HEK293T (cell line): ENCODE results near the gene TLE5.
A peak's percentile ranks its signal among the peaks of the same experiment; 100 is the strongest.

Experiments
- CTCF ChIA-PET: fragments of 350-600 bp; formaldehyde crosslinking; extraction: SDS; loops from one replicate; lab custom pipeline; 2021; ENCODE audit warnings: antibody characterized with exemption, inconsistent platforms; lab: Yijun Ruan, JAX
- POLR2A ChIA-PET: fragments of 350-600 bp; formaldehyde crosslinking; extraction: SDS; loops from one replicate; lab custom pipeline; 2020; ENCODE audit warnings: antibody characterized with exemption, inconsistent platforms; lab: Yijun Ruan, JAX
- DNase-seq: peaks from one replicate; pipeline ENCODE4 v3.0.0; 2012; ENCODE audit warnings: mixed read lengths; ENCODE audit errors: extremely low spot score
- ARNT ChIP-seq: fragments of 450-650 bp; IDR thresholded peaks from 2 replicates; pipeline ENCODE4 v1.6.1; 2017; ENCODE audit warnings: mild to moderate bottlenecking
- BHLHE40 ChIP-seq: fragments of 450-650 bp; IDR thresholded peaks from 2 replicates; pipeline ENCODE4 v1.6.1; 2016; ENCODE audit warnings: mild to moderate bottlenecking, moderate library complexity, borderline replicate concordance
- CTBP1 ChIP-seq: fragments of 450-650 bp; IDR thresholded peaks from 2 replicates; pipeline ENCODE4 v1.6.1; 2016; ENCODE audit warnings: borderline replicate concordance
- ELF4 ChIP-seq: fragments of 450-650 bp; IDR thresholded peaks from 2 replicates; pipeline ENCODE4 v1.6.1; 2017; ENCODE audit warnings: antibody characterized with exemption
- FOXA1 ChIP-seq: fragments of 450-650 bp; IDR thresholded peaks from 2 replicates; pipeline ENCODE4 v1.6.1; 2016; ENCODE audit warnings: mild to moderate bottlenecking
- FOXK2 ChIP-seq: fragments of 450-650 bp; IDR thresholded peaks from 2 replicates; pipeline ENCODE4 v1.6.1; 2016; ENCODE audit warnings: mild to moderate bottlenecking
- FOXM1 ChIP-seq: fragments of 450-650 bp; IDR thresholded peaks from 2 replicates; pipeline ENCODE4 v1.6.1; 2017; ENCODE audit warnings: mild to moderate bottlenecking, borderline replicate concordance
- HDGF ChIP-seq: fragments of 450-650 bp; IDR thresholded peaks from 2 replicates; pipeline ENCODE4 v1.6.1; 2017; ENCODE audit warnings: antibody characterized with exemption, borderline replicate concordance
- L3MBTL2 ChIP-seq: fragments of 450-650 bp; conservative IDR thresholded peaks from 2 replicates; pipeline ENCODE4 v1.6.1; 2016; ENCODE audit warnings: mild to moderate bottlenecking
- LEF1 ChIP-seq: fragments of 450-650 bp; IDR thresholded peaks from 2 replicates; pipeline ENCODE4 v1.6.1; 2017; ENCODE audit warnings: mild to moderate bottlenecking, borderline replicate concordance
- NFRKB ChIP-seq: fragments of 450-650 bp; IDR thresholded peaks from 2 replicates; pipeline ENCODE4 v1.6.1; 2016; ENCODE audit warnings: mild to moderate bottlenecking, moderate library complexity
- PKNOX1 ChIP-seq: fragments of 450-650 bp; IDR thresholded peaks from 2 replicates; pipeline ENCODE4 v1.6.1; 2016
- SP1 ChIP-seq: fragments of 450-650 bp; IDR thresholded peaks from 2 replicates; pipeline ENCODE4 v1.6.1; 2017
- SUZ12 ChIP-seq: fragments of 450-650 bp; IDR thresholded peaks from 2 replicates; pipeline ENCODE4 v1.6.1; 2016; ENCODE audit warnings: mild to moderate bottlenecking
- TARDBP ChIP-seq: fragments of 450-650 bp; IDR thresholded peaks from 2 replicates; pipeline ENCODE4 v1.6.1; 2016
- ZNF384 ChIP-seq: fragments of 450-650 bp; IDR thresholded peaks from 2 replicates; pipeline ENCODE4 v1.6.1; 2016

The TLE5 gene

DNA sequence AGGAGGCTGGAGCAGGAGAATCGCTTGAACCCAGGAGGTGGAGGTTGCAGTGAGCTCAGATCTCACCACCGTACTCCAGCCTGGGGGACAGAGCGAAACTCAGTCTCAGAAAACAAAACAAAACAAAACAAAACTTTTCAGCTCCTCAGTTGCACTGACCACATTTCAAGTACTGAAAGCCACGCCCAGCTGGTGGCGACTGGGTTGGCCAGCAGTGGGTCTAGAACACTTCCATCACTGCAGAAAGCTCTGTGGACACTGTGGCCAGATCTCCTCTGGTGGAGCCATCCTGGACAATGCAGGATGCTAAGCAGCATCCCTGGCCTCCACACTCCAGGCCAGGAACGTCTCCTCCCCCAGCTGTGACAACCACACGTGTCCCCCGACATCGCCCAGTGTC lies 54.3 kb downstream of the TLE5 start:
- CTCF ChIA-PET: no interaction called here
- POLR2A ChIA-PET: interaction anchor here (0.6 to 1.0 kb wide), 2 partner anchors 28 to 57 kb away, joined by 3 read pairs; no protein-coding TSS in a partner anchor
- no peak for DNase-seq
- TF ChIP-seq FOXA1 (no peak), TARDBP (no peak), SUZ12 (no peak), FOXK2 (no peak), NFRKB (no peak), FOXM1 (no peak), CTBP1 (no peak), ELF4 (no peak), SP1 (no peak), HDGF (no peak), ARNT (no peak), LEF1 (no peak), L3MBTL2 (no peak), PKNOX1 (no peak), ZNF384 (no peak), BHLHE40 (no peak)

DNA sequence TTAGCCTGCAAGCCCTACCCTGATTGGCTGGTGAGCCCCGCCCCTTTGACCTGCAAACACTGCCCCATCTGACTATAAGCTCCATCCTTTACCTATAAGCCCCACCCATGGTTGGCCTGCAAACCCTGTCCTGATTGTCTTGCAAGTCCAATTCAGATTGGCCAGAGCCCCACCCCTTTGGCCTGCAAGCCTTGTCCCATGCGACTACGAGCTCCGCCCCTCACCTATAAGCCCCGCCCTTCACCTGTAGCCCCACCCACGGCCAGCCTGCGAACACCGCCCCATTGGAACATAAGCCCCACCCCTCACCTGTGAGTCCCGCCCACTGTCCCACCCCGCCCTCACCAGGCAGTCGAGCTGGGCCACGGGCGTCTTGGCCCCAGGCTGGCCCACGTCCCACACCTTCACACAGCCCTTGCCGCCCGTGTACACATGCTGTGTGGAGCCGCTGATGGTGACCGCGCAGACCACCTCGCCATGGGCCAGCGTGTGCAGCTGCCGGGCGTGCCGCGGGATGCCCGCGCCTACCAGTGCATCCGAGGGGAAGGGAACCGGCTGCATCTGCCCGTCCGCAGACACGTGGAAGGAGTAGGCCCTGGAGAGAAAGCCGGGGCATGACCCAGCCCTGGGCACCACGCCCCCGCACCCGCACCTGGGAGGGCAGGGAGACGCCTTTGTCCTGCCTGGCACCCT lies 56.1 kb downstream of the TLE5 start:
- TF ChIP-seq ELF4 (no peak), CTBP1 (no peak), FOXA1 (no peak)
- CTCF ChIA-PET: no interaction called here
- POLR2A ChIA-PET: interaction anchor here (1.3 kb wide), 1 partner anchor 29 kb away, joined by 4 read pairs; no protein-coding TSS in a partner anchor
- DNase-seq: peak; percentile 60

- ChIA-PET POLR2A (interaction anchor here (1.3 kb wide), 1 partner anchor 30 kb away, joined by 4 read pairs; no protein-coding TSS in a partner anchor), CTCF (no interaction called here)
- no peak for TF ChIP-seq L3MBTL2
- TF ChIP-seq LEF1: no peak
- no peak for TF ChIP-seq ARNT
- no peak for DNase-seq
These were observed 57.0 kb downstream of the TLE5 start for GRCh38 chr19:3005345-3005744.

DNA sequence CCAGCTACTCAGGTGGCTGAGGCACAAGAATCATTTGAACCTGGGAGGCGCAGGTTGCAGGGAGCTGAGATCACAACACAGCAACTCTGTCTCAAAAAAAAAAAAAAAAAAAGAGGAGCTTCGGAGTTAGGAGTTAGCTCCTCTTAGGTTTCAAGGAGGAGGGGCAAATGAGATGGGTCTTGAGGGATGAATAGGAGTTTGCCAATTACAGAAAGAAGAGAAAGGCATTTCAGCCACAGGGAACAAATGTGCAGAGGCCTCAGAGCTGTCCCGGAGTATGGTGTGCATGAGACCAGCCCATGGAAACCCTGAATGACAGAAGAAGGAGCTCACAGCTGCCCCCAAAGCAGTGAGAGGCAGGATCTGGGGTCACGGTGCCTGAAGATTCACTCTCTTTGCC lies 57.8 kb downstream of the TLE5 start:
- DNase-seq: no peak
- TF ChIP-seq ELF4 (no peak), FOXA1 (no peak), FOXM1 (no peak), BHLHE40 (no peak), ZNF384 (no peak), HDGF (no peak), FOXK2 (no peak), TARDBP (no peak), PKNOX1 (no peak), SP1 (no peak), ARNT (no peak), SUZ12 (no peak), LEF1 (no peak), L3MBTL2 (no peak), CTBP1 (no peak), NFRKB (no peak)
- ChIA-PET CTCF (no interaction called here), POLR2A (interaction anchor here (1.2 kb wide), 1 partner anchor 54 kb away, joined by 3 read pairs; no protein-coding TSS in a partner anchor)

GRCh38 chr19:3003046-3003445 lies 59.2 kb downstream of the TLE5 start:
- DNase-seq: no peak
- TF ChIP-seq BHLHE40 (no peak), ZNF384 (no peak), PKNOX1 (no peak), SP1 (no peak), LEF1 (no peak), FOXA1 (no peak), L3MBTL2 (no peak), HDGF (no peak), FOXM1 (no peak), SUZ12 (no peak), FOXK2 (no peak), NFRKB (no peak), ELF4 (no peak)
- POLR2A ChIA-PET: no interaction called here
- CTCF ChIA-PET: no interaction called here
